Body of pancreas (tissue), 4 donors: ENCODE measurements around the gene PTPRN2.

Source experiments
- POLR2A ChIP-seq, 3 donors: fragments of 450-650 bp; IDR thresholded peaks; one replicate each; pipeline ENCODE4 v1.6.1; 2016; ENCODE audit warnings: antibody characterized with exemption in 3 of 3, mild to moderate bottlenecking in 2 of 3
- TF ChIP-seq, protein P1 (sequence below), 7 experiments: fragments of 450-650 bp in 4 of 7; fragments of 200-600 bp in 3 of 7; sonication (generic) in 3 of 7; IDR thresholded peaks; one replicate each; pipeline ENCODE4 v1.5.1; 2016 to 2019; ENCODE audit warnings: antibody characterized with exemption in 7 of 7

DNA sequence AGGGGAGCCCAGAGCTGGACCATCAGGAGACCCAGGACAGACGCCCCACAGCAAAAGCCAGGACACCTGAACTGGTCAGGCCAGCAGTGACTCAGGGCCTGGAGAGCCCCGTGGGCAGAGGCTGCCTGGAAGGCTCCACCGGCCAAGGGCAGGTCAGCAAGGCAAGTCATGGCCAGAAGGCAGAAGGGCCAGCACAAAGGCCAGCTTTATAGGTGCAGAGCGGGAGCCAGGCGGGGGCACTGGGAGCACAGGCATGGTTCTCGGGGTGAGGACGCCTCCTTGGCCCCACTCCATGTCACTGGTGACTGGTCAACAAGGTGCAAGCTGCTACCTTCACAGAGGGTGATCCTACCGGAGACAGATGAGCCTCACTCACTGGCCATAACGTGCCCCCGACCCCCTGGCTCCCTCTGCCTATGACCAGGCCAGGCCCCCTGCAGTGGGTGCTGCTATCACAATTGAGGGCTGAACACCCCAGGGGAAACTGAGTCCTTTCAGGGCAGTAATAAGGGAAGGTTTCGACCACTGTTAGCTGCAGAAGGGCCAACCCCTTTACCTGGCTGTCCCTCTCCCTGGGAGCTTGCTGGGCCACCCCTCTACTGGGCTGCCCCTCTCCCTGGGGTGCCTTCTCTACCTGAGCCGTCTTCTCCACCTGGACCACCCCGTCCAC is 317.4 kb downstream of the PTPRN2 start:
- TF ChIP-seq, protein P1, sequence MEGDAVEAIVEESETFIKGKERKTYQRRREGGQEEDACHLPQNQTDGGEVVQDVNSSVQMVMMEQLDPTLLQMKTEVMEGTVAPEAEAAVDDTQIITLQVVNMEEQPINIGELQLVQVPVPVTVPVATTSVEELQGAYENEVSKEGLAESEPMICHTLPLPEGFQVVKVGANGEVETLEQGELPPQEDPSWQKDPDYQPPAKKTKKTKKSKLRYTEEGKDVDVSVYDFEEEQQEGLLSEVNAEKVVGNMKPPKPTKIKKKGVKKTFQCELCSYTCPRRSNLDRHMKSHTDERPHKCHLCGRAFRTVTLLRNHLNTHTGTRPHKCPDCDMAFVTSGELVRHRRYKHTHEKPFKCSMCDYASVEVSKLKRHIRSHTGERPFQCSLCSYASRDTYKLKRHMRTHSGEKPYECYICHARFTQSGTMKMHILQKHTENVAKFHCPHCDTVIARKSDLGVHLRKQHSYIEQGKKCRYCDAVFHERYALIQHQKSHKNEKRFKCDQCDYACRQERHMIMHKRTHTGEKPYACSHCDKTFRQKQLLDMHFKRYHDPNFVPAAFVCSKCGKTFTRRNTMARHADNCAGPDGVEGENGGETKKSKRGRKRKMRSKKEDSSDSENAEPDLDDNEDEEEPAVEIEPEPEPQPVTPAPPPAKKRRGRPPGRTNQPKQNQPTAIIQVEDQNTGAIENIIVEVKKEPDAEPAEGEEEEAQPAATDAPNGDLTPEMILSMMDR (IDR thresholded peaks at IDR 0.05): no peak
- TF ChIP-seq POLR2A (IDR thresholded peaks at IDR 0.05): no peak
